C1 segment of cervical spinal cord (tissue), 14 donors: ENCODE data around the gene CD55.

ENCODE experiments used
- DNase-seq, 14 donors: peaks; one replicate each; lab custom pipeline; 2025; lab: John Stamatoyannopoulos, UW

The CD55 gene, protein sequence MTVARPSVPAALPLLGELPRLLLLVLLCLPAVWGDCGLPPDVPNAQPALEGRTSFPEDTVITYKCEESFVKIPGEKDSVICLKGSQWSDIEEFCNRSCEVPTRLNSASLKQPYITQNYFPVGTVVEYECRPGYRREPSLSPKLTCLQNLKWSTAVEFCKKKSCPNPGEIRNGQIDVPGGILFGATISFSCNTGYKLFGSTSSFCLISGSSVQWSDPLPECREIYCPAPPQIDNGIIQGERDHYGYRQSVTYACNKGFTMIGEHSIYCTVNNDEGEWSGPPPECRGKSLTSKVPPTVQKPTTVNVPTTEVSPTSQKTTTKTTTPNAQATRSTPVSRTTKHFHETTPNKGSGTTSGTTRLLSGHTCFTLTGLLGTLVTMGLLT

DNA sequence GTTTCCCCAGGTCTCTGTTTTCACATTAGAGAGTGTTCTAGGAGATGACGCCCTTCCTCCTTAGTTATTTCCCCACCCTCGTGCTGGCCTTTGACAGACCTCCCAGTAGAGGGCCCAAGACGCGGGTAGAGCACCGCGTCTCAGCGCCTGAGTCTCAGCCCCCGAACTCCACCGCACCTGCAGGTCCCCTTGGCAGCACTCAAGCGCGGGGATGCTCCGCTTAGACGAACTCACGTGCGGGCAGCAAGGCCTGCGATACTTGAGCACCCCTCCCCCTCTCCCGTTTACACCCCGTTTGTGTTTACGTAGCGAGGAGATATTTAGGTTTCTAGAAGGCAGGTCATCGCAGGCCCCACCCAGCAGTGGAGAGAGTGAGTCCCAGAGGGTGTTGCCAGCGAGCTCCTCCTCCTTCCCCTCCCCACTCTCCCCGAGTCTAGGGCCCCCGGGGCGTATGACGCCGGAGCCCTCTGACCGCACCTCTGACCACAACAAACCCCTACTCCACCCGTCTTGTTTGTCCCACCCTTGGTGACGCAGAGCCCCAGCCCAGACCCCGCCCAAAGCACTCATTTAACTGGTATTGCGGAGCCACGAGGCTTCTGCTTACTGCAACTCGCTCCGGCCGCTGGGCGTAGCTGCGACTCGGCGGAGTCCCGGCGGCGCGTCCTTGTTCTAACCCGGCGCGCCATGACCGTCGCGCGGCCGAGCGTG lies at the start of gene CD55:
Gene CD55, plus strand, starts transcription at position 600 of the 711 bp plus-strand sequence. Its CDS starts 88 bp downstream, at position 688.
- peak; percentile 32 to 95 (median 82) for DNase-seq

DNA sequence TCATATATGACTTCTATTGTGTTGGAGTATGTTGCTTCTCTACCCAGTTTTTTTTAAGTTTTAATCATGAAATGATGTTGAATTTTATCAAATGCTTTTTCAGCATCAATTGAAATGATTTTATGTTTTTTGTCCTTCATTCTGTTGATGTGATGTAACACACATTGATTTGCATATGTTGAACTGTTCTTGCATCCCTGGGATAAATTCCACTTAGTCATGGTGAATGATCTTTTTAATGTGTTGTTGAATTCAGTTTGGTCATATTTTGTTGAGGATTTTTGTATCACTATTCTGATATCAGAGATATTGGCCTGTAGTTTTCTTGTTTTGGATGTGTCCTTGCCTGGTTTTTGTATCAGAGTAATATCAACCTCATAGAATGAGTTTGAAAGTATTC lies 46.6 kb upstream of the CD55 start:
- DNase-seq, result no peak

DNA sequence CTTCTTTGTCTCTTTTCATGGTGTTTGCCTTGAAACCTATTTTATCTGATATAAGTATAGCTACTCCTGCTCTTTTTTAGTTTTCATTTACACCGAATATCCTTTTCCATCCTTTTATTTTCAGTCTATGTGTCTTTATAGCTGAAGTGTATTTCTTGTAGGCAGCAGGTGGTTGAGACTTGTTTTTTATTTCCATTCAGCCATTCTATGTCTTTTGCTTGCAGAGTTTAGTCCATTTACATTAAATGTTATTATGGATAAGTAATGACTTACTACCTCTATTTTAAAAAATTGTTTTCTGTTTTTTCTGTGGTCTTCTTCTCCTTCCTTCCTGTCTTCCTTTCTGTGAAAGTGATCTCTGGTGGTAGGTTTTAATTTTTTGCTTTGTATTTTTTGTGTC lies 45.0 kb upstream of the CD55 start:
- no peak for DNase-seq

DNA sequence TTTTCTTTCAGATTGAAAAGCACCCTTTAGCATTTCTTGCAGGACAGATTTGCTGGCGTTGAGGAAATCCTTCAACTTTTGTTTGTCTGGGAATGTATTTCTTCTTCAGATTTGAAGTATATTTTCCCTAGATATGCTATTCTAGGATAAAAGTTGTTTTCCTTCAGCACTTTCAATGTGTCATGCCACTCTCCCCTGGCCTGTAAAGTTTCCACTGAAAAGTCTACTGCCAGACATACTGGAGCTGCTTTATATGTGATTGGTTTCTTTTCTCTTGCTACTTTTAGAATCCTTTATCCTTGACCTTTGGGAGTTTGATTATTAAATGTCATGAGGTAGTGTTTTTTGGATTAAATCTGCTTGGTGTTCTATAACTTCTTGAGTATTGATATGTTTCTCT lies 44.2 kb upstream of the CD55 start:
- DNase-seq, result no peak

DNA sequence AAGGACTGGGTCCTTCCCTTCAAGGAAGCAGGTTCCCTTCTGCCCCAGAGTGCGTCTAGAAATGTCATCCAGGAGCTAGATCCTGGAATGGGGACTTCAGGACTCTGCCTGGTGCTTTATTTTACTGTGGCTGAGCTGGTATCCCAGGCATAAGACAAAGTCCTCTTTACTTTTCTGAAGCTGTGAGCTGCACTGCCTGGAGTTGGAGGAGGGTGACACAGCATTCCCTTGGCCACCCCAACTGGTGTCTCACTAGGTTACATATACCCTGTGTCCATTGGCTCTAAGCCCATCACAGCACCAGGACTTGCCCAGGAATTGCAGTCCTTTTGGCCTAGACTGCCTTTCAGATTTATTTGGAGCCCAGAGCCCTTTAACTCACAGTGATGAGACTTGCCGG lies 41.8 kb upstream of the CD55 start:
- no peak for DNase-seq

DNA sequence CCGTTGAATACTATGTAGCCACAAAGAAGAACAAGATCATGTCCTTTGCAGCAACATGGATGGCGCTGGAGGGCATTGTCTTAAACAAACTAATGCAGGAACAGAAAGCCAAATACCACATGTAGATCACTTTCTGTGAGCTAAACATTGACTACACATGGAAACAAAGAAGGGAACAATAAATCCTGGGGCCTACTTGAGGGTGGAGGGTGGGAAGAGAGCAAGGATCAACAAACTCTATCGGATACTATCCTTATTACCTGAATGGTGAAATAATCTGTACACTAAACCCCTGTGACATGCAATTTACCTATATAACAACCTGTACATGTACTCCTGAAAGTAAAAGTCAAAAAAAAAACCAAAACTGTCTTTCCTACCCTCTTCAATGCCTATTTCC lies 40.8 kb upstream of the CD55 start:
- no peak for DNase-seq

DNA sequence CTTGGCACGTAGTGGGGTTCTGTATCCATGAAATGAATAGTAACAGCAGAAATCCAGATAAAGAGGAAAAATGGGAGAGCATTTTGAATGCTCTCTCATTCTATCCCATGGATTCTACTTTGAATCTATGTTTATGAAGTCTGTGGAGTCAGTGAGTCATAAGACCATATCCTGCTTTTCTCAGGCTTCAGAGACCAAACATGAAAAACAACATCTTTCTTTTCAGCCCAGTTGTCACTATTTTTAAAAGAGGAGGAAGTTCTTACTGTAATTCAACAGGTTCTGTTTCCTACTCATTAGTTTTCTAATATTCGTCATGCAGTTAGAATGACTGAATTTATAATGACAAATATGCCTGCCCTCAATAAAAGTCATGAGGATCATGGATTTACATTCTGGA lies 39.4 kb upstream of the CD55 start:
- no peak for DNase-seq

DNA sequence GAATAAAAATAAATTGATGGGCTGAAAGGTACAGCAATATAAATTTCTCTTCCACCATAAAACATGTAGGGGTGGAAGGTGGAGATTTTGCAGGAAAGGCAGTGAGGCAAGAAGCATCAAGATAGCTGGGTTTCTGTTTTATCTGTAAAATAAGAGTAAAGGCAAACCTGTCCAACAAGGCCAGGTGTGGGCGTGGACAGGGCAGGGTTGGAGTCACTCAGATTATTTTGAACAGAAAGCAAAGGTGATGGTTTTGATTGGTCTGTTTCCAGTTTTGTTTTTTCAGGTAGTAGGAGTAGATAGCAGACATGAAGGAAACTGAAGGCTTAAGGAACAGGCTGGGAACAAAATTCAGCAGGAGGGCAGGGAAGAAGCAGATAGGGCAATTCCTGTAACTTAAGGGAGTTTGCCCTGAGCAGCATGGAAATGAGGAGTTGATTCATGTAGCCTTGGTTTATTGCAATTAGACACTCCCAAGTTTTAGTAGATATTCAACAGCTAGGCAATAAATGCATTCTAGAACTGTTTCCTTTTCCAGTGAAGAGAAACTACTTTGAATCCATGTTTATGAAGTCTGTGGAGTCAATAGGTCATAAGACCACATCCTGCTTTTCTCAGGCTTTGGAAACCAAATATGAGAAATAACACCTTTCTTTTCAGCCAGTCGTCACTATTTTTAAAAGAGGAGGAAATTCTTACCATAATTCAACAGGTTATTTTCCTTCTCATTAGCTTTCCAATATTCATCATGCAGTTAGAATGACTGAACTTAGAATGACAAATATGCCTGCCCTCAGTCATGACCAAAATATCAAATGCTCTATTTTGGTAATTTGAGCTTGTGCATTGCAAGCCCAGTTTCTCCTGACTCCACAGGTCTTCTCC lies 38.7 kb upstream of the CD55 start:
- no peak for DNase-seq

DNA sequence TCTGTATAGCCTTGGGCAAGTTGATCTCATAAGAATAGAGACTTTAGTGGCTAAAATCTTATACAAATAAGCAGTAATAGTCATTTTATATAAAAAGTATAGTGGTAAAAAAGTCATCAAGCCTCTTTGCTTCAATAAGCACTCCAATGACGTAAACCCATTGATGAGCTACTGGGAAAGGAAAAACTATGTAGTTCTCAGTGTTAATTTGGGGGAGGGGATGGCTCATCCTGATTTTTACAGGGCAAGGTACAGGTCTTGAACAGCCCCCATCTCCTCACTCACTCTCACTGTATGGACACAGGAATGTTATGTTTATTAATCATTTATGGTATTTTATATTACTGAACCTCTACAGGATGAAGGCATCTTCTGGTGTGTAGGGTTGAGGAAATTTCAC lies 38.1 kb upstream of the CD55 start:
- DNase-seq, result no peak

DNA sequence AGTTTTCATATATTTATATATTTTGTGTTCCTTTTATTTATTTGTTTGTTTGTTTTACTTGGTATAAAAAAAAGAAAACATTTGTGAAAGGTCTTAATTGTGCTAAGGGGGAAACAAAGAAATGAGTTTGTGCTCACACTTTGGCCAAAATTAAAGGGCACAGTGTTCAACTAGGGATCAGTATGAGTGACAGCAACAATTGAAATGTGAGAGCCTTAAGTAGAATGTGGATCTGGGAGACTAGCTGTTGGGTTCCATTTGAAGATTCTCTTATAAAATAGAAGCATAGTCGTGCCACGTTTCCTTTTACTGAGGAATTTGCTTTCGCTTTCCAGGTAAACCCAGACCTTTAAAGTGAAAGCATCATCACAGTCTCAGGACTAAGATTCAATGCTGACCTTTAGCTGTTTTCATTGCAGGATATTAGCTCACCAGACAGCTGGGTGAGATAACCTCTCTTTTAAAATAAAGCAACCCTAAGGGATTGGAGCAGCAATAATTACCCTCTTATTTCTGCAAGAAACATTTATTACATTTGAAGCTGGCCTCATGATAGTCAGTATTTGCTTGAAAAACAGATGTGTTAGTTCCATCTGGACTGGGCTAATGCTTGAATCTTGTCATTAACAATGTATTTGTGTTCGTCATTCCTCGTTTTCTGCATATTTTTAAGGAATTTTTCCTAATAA lies 37.1 kb upstream of the CD55 start:
- no peak for DNase-seq

DNA sequence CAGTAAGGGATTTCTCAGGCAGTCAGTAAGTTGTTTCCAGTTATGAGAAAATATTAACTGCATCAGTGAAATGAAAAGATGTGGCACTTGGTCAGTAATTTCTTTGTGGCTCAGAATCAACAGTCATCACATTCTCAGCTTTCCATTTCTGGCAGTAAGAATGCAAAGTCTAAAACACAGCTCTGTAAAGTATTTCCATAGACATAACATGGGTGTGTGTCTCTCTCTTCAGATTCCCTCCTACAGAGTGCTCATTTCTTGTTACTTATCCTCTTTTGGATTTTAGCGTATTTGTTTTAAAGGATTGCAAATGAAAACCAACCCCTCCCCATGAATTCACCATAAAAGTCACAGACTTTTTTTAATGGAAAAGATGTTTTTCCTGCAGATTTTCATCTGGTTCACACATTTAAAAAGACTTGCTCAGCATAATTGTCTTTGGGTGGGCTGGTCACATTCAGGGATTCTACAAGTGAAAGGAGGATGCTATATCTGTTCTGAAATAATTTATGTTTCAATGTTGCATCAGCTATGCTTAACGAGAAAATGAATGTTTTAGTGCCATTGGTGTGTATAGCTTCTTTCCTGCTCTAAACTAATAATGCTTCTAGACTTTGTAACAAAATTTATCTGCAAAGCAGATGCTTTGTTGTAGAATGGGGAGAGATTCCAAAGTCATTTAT lies 34.6 kb upstream of the CD55 start:
- DNase-seq, result no peak

DNA sequence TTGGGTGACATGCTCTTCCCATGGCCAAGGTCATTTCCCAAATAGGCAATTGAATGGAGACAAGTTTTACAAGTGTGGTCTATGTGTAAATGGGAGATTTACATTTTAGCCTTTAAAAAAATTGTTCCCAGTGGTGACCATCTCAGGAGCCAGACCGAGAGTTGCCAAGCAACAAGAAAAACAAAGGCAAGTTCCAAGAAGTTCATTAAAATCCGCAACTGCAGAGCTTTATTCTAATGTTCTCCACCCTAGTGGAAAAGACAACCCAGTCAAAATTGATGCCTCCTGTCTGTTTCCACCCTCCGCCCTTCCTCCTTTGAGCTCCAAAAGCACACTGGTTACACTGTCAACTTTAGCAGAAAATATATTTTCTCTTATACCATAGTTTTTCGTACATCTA lies 33.2 kb upstream of the CD55 start:
- DNase-seq, result no peak

DNA sequence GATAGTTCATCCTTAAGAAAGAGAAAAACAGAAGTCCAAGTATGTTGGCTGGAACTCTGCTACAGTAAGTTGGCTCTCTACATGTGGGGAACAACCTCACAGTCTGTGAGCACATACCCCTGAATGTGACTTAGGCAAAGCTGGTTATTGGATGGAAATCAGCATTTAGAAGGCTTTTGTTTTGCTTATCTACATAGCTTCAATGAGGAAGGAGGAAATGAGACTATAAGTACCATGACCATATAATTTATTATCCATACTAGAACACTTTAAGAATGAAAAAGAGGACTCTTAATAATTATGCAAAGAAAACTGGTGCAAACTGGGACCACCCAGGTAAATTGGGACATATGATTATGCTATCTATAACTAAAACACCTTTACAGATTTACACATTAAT lies 31.7 kb upstream of the CD55 start:
- DNase-seq, result no peak

DNA sequence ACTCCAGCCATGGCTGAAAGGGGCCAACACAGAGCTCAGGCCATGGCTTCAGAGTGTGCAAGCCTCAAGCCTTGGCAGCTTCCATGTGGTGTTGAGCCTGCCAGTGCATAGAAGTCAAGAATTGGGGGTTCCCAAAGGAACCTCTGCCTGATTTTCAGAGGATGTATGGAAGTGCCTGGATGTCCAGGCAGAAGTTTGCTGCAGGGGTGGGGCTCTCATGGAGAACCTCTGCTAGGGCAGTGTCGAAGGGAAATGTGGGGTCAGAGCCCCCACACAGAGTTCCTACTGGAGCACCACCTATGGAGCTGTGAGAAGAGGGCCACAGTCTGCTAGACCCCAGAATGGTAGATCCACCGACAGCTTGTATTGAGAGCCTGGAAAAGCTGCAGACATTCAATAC lies 29.8 kb upstream of the CD55 start:
- DNase-seq, result no peak

DNA sequence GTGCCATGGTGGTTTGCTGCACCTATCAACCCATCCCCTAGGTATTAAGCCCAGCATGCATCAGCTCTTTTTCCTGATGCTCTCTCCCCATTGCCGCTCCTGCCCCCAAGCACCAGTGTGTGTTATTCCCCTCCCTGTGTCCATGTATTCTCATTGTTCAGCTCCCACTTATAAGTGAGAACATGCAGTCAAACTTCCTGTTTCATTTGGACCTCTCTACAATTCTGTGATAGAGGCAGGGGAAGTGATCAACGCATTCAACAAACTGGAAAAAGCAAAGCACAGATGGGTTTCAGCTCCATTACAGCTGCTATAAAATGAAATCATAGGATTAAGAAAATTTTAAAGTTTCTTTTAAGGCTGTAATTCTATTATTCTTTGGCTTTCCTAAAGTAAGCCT lies 23.3 kb upstream of the CD55 start:
- no peak for DNase-seq

DNA sequence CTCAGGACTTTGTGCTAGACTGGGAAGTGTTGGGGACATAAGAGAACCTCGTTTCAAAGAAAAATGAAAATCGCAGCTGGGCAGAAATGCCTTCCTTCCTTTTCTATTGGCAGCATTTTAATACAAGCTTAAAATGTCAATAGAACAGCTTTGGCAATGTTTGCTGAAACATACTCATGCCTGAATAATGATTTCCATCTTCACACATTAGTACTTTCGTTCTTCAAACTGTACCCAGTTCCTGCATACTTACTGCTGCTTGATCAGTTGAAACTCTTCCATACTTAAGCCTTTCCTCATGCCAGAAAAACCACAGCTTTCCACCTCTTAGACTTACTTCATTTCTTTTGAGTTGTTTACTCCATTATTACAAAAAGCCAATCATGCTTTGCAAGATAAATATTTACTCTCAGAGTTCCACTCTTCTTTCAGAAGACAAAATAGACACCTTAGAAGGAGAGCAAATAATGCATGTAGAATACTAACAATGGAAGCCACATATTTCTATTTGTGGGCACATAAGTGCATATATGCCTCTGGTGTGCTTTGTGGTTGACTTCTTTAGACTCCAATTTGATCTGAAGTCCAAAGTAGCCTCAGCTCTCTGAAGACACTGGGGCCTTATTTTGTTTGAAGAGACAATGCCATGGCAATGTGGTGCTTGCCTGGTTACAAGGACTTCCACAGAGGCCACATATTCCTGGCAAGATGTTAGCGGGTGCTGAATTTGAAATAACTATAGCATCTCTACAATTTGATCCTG lies 22.7 kb upstream of the CD55 start:
- DNase-seq, result no peak

DNA sequence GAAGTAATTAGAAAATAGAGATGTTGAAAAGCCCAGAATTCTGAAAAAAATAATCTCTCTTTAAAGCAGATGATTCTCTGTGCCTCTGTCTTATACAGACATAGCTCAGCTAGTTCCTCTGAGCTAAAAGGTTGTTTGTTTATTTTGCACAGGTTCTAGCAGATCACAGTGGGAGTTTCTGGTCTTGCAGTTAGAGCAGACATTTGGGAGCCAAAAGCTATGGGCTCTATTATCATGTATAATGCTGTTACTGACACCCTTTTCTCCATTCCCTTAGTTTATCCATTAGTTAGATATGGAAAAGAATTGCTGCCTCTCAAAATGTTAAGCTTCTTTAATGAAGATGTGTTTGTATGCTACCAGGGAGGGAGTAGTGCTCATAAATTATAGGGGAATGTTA lies 20.5 kb upstream of the CD55 start:
- DNase-seq, result no peak

DNA sequence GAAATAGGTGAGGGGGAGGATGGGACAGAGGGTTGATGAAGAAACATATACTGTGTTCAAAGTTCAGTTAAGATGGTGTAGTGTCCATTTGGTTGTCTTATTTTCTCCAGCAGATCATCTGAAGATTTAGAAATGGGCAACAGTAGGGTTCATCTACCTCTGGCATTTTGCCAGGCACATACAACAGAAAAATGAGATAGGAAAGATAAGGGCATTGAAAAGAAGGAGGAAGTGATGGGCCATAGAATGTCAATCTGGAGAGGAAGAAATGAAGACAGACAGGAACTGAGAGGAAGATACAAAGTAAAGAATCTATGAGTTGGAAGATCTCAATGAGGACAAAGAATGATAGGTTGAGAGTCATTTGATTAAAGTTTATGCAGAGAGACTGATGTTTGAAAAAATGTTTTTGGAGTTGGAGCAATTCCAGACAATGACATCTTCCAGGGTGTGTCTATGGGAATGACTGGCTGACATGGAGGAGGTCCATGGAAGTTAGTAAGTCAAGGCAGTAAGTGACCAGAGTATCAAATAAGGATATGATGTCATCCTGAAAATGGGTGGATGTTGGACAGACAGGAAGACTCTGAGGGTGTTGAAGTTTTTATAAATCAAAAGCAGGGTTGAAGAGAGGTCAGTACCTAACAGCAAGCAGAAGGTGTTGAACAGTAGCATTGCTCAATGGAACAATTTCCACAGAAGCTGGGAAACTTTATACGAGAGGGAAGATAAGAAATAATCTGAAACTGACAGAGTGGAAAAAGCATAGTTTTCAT lies 18.7 kb upstream of the CD55 start:
- no peak for DNase-seq

DNA sequence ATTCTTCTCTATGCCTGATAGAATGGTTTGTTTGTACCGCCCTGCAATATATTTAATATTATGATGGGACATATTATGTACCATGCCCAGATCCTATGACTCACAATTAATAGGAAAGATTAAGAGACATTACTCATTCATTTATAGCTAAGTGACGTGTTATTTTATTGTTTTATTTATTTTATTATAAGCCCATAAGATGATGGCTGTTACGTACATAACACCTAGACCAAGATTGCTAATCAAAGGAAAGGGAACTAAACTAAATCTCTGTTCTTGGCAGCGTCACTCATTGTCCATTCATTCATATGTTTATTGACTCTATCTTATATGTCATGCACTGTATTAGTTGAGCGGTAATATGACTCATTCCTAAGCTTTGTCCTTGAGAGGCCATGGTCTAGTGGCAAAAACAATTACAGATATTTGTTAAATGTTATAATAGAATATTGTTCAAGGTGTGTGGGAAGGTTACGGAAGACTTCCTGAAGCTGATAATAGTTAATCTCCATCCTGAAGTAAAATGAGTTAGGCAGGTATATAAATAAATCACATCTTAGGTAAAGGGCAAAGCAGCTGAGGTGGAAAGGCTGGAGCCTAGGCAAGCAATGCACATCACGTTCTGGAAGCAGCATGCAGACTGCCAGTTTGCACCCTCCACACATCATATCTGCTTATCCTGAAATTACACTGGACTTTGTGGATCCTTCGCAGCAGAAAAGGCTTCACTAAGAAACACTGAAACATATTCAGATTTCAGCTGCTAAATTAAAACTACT lies 16.6 kb upstream of the CD55 start:
- no peak for DNase-seq
